ENCODE data around the gene HSBP1.

The HSBP1 gene

GRCh38 chr16:83807710-83808572 lies at the start of gene HSBP1:
Gene HSBP1 (plus strand): TSS chr16:83807978. CDS start chr16:83808077, 99 bp downstream.
- Histone ChIP-seq H3K9ac (ENCODE audit: low read depth, low read length) (peak within 1 kb of the TSS; percentile 57; the same call in 1 of the 2 replicates), H3K9me3 (ENCODE audit: control insufficient read depth, insufficient read depth, low read length) (no peaks in the 10 kb centered on the region), H3K27ac (ENCODE audit: low read depth, low read length) (peak within 1 kb of the TSS; percentile 56)

GRCh38 chr16:83762141-83762991 lies 45.4 kb upstream of the HSBP1 start:
- no peaks in the 10 kb centered on the region for H3K36me3 ChIP-seq (ENCODE audit: control insufficient read depth, insufficient read depth, low read length)
- no peaks in the 10 kb centered on the region for H3K9me3 ChIP-seq (ENCODE audit: control insufficient read depth, insufficient read depth, low read length)
- H3K4me3 ChIP-seq (ENCODE audit: low read depth, low read length), result no peak overlapping the region
- no peaks in the 10 kb centered on the region for H3K4me1 ChIP-seq (ENCODE audit: control insufficient read depth, insufficient read depth, low read length)
- no peaks in the 10 kb centered on the region for H3K27me3 ChIP-seq (ENCODE audit: control insufficient read depth, insufficient read depth, low read length)
- no peak overlapping the region for H3K9ac ChIP-seq (ENCODE audit: low read depth, low read length)
- H3K27ac ChIP-seq (ENCODE audit: low read depth, low read length), result no peak overlapping the region

More at GRCh38 chr16:83807710-83808572, at the start of gene HSBP1:
- peaks cover 14% of the 10 kb centered on the region for H3K4me1 ChIP-seq (ENCODE audit: control insufficient read depth, insufficient read depth, low read length)
- no peaks in the 10 kb centered on the region for H3K27me3 ChIP-seq (ENCODE audit: control insufficient read depth, insufficient read depth, low read length)
- peak within 1 kb of the TSS; percentile 76 for H3K4me3 ChIP-seq (ENCODE audit: low read depth, low read length)
- peaks cover 31% of the 10 kb centered on the region for H3K36me3 ChIP-seq (ENCODE audit: control insufficient read depth, insufficient read depth, low read length)

- Histone ChIP-seq H3K4me1 (ENCODE audit: control insufficient read depth, insufficient read depth, low read length) (no peaks in the 10 kb centered on the region), H3K9ac (ENCODE audit: low read depth, low read length) (no peak overlapping the region), H3K27ac (ENCODE audit: low read depth, low read length) (no peak overlapping the region), H3K4me3 (ENCODE audit: low read depth, low read length) (no peak overlapping the region), H3K36me3 (ENCODE audit: control insufficient read depth, insufficient read depth, low read length) (no peaks in the 10 kb centered on the region), H3K9me3 (ENCODE audit: control insufficient read depth, insufficient read depth, low read length) (no peaks in the 10 kb centered on the region), H3K27me3 (ENCODE audit: control insufficient read depth, insufficient read depth, low read length) (no peaks in the 10 kb centered on the region)
Measured at GRCh38 chr16:83762992-83763358, 44.8 kb upstream of the HSBP1 start.

- Histone ChIP-seq H3K9me3 (ENCODE audit: control insufficient read depth, insufficient read depth, low read length) (no peaks in the 10 kb centered on the region), H3K4me3 (ENCODE audit: low read depth, low read length) (no peak overlapping the region; the same call in 1 of the 2 replicates), H3K9ac (ENCODE audit: low read depth, low read length) (no peak overlapping the region), H3K27me3 (ENCODE audit: control insufficient read depth, insufficient read depth, low read length) (no peaks in the 10 kb centered on the region), H3K4me1 (ENCODE audit: control insufficient read depth, insufficient read depth, low read length) (peaks cover 17% of the 10 kb centered on the region), H3K27ac (ENCODE audit: low read depth, low read length) (peak overlapping the region; percentile 88), H3K36me3 (ENCODE audit: control insufficient read depth, insufficient read depth, low read length) (no peaks in the 10 kb centered on the region)
Measured at GRCh38 chr16:83768986-83769385, 38.8 kb upstream of the HSBP1 start.

- Histone ChIP-seq H3K4me3 (ENCODE audit: low read depth, low read length) (no peak overlapping the region; the same call in 1 of the 2 replicates), H3K4me1 (ENCODE audit: control insufficient read depth, insufficient read depth, low read length) (peaks cover 17% of the 10 kb centered on the region), H3K9ac (ENCODE audit: low read depth, low read length) (no peak overlapping the region), H3K36me3 (ENCODE audit: control insufficient read depth, insufficient read depth, low read length) (no peaks in the 10 kb centered on the region), H3K27ac (ENCODE audit: low read depth, low read length) (peak overlapping the region; percentile 88), H3K27me3 (ENCODE audit: control insufficient read depth, insufficient read depth, low read length) (no peaks in the 10 kb centered on the region), H3K9me3 (ENCODE audit: control insufficient read depth, insufficient read depth, low read length) (no peaks in the 10 kb centered on the region)
Measured at GRCh38 chr16:83769397-83770008, 38.3 kb upstream of the HSBP1 start.

- Histone ChIP-seq H3K9ac (ENCODE audit: low read depth, low read length) (no peak overlapping the region), H3K4me3 (ENCODE audit: low read depth, low read length) (no peak overlapping the region), H3K36me3 (ENCODE audit: control insufficient read depth, insufficient read depth, low read length) (no peaks in the 10 kb centered on the region), H3K27ac (ENCODE audit: low read depth, low read length) (no peak overlapping the region), H3K4me1 (ENCODE audit: control insufficient read depth, insufficient read depth, low read length) (peaks cover 17% of the 10 kb centered on the region), H3K9me3 (ENCODE audit: control insufficient read depth, insufficient read depth, low read length) (no peaks in the 10 kb centered on the region), H3K27me3 (ENCODE audit: control insufficient read depth, insufficient read depth, low read length) (no peaks in the 10 kb centered on the region)
Measured at GRCh38 chr16:83771306-83771942, 36.4 kb upstream of the HSBP1 start.

- H3K27me3 ChIP-seq (ENCODE audit: control insufficient read depth, insufficient read depth, low read length), result no peaks in the 10 kb centered on the region
- no peaks in the 10 kb centered on the region for H3K9me3 ChIP-seq (ENCODE audit: control insufficient read depth, insufficient read depth, low read length)
- no peak overlapping the region for H3K4me3 ChIP-seq (ENCODE audit: low read depth, low read length)
- no peak overlapping the region for H3K9ac ChIP-seq (ENCODE audit: low read depth, low read length)
- H3K36me3 ChIP-seq (ENCODE audit: control insufficient read depth, insufficient read depth, low read length), result no peaks in the 10 kb centered on the region
- H3K27ac ChIP-seq (ENCODE audit: low read depth, low read length), result no peak overlapping the region
- H3K4me1 ChIP-seq (ENCODE audit: control insufficient read depth, insufficient read depth, low read length), result peaks cover 17% of the 10 kb centered on the region
Measured at GRCh38 chr16:83772806-83773205, 35.0 kb upstream of the HSBP1 start.

- Histone ChIP-seq H3K9me3 (ENCODE audit: control insufficient read depth, insufficient read depth, low read length) (no peaks in the 10 kb centered on the region), H3K36me3 (ENCODE audit: control insufficient read depth, insufficient read depth, low read length) (no peaks in the 10 kb centered on the region), H3K9ac (ENCODE audit: low read depth, low read length) (no peak overlapping the region), H3K4me3 (ENCODE audit: low read depth, low read length) (no peak overlapping the region), H3K27me3 (ENCODE audit: control insufficient read depth, insufficient read depth, low read length) (no peaks in the 10 kb centered on the region), H3K4me1 (ENCODE audit: control insufficient read depth, insufficient read depth, low read length) (peaks cover 12% of the 10 kb centered on the region), H3K27ac (ENCODE audit: low read depth, low read length) (no peak overlapping the region)
Measured at GRCh38 chr16:83774066-83774465, 33.7 kb upstream of the HSBP1 start.

GRCh38 chr16:83776944-83777343 lies 30.8 kb upstream of the HSBP1 start:
- H3K27me3 ChIP-seq (ENCODE audit: control insufficient read depth, insufficient read depth, low read length), result no peaks in the 10 kb centered on the region
- no peak overlapping the region for H3K4me3 ChIP-seq (ENCODE audit: low read depth, low read length)
- no peaks in the 10 kb centered on the region for H3K36me3 ChIP-seq (ENCODE audit: control insufficient read depth, insufficient read depth, low read length)
- H3K27ac ChIP-seq (ENCODE audit: low read depth, low read length), result no peak overlapping the region
- no peaks in the 10 kb centered on the region for H3K9me3 ChIP-seq (ENCODE audit: control insufficient read depth, insufficient read depth, low read length)
- no peak overlapping the region for H3K9ac ChIP-seq (ENCODE audit: low read depth, low read length)
- H3K4me1 ChIP-seq (ENCODE audit: control insufficient read depth, insufficient read depth, low read length), result no peaks in the 10 kb centered on the region

- Histone ChIP-seq H3K4me3 (ENCODE audit: low read depth, low read length) (no peak overlapping the region), H3K27ac (ENCODE audit: low read depth, low read length) (no peak overlapping the region), H3K9me3 (ENCODE audit: control insufficient read depth, insufficient read depth, low read length) (no peaks in the 10 kb centered on the region), H3K36me3 (ENCODE audit: control insufficient read depth, insufficient read depth, low read length) (no peaks in the 10 kb centered on the region), H3K9ac (ENCODE audit: low read depth, low read length) (no peak overlapping the region), H3K27me3 (ENCODE audit: control insufficient read depth, insufficient read depth, low read length) (no peaks in the 10 kb centered on the region), H3K4me1 (ENCODE audit: control insufficient read depth, insufficient read depth, low read length) (no peaks in the 10 kb centered on the region)
Measured at GRCh38 chr16:83779886-83780285, 27.9 kb upstream of the HSBP1 start.

Data from HUES48 (cell line).